Endothelial cell of umbilical vein (primary cell): Measurements from ENCODE around the gene CYP2A7. TPM values are rescaled to one million over a fixed set of nuclear protein-coding genes. Genes with fewer than 3 reads are reported as not detected.
"Not testable (repeated sequence)": the region's sequence is repeated elsewhere in the genome, so short reads cannot be mapped to it uniquely, and the experiment has no call there.

Experiments used
- BruUV-seq: library from RNA; stranded (reverse); fragments of 400-500 nt; replicated peaks from 2 replicates; lab custom pipeline; 2021; lab: Mats Ljungman, UMichigan
- CTCF ChIA-PET: fragments of 300-600, 350-600 bp; sonication (Branson Sonifier 250); formaldehyde crosslinking; loops from one replicate; lab custom pipeline; 2021; ENCODE audit warnings: antibody characterized with exemption, inconsistent platforms; lab: Charles Lee
- POLR2A ChIA-PET: fragments of 300-600, 350-600 bp; sonication (Branson Sonifier 250); formaldehyde crosslinking; loops from one replicate; lab custom pipeline; 2021; ENCODE audit warnings: antibody characterized with exemption, inconsistent platforms; lab: Charles Lee
- DNase-seq: peaks from one replicate; pipeline ENCODE4 v3.0.0-alpha.2; 2011; ENCODE audit warnings: low read depth, low spot score
- FAIRE-seq: peaks from 2 replicates; lab custom pipeline; 2011; peaks lifted over from hg19 to GRCh38; lab: Jason Lieb, UNC
- H2AFZ ChIP-seq: 2 replicates; pipeline ENCODE4 v1.6.0; 2012; ENCODE audit warnings: low read depth, low read length, control low read depth, inconsistent platforms
- H3K27ac ChIP-seq: 2 replicates; pipeline ENCODE4 v1.5.1; 2011; ENCODE audit warnings: low read depth, mild to moderate bottlenecking, control low read depth, low read length, moderate library complexity; ENCODE audit not compliant: insufficient read depth
- H3K27me3 ChIP-seq, 2 experiments: 2 replicates each; pipeline versions ENCODE4 v1.6.0 to v1.6.1; 2011; ENCODE audit warnings: low read length in 2 of 2, mixed read lengths in 1 of 2; ENCODE audit not compliant: control insufficient read depth in 2 of 2, insufficient read depth in 2 of 2
- H3K36me3 ChIP-seq, 2 experiments: 2 replicates in 1 of 2; 3 replicates in 1 of 2; pipeline ENCODE4 v1.5.1; 2011; ENCODE audit warnings: low read length in 2 of 2, mild to moderate bottlenecking in 1 of 2, moderate library complexity in 1 of 2; ENCODE audit not compliant: control insufficient read depth in 2 of 2, insufficient read depth in 2 of 2; ENCODE audit errors: extremely low read depth in 1 of 2
- H3K4me1 ChIP-seq: 3 replicates; pipeline ENCODE4 v1.5.1; 2011; ENCODE audit warnings: mild to moderate bottlenecking, low read length; ENCODE audit not compliant: control insufficient read depth, insufficient read depth; ENCODE audit errors: extremely low read depth
- H3K4me2 ChIP-seq: 2 replicates; pipeline ENCODE4 v1.6.1; 2011; ENCODE audit warnings: low read length, control low read depth, mixed read lengths; ENCODE audit not compliant: insufficient read depth
- H3K4me3 ChIP-seq, 3 experiments: fragments of 200-600 bp in 1 of 3; sonication (generic), shearing (Covaris generic) in 1 of 3; replicated peaks in 1 of 3; 2 replicates each; pipeline ENCODE4 v1.5.1; 2011 to 2016; ENCODE audit warnings: control low read depth in 3 of 3, low read length in 3 of 3, mild to moderate bottlenecking in 2 of 3, inconsistent platforms in 1 of 3, low read depth in 1 of 3, moderate library complexity in 1 of 3; ENCODE audit not compliant: insufficient read depth in 1 of 3
- H3K79me2 ChIP-seq: 2 replicates; pipeline ENCODE4 v1.6.0; 2012; ENCODE audit warnings: low read length, inconsistent platforms; ENCODE audit not compliant: control insufficient read depth, insufficient read depth
- H3K9ac ChIP-seq: replicated peaks from 2 replicates; pipeline ENCODE3; 2011; ENCODE audit warnings: low read length, control low read depth; ENCODE audit not compliant: insufficient read depth; ENCODE audit errors: extremely low read depth
- H3K9me1 ChIP-seq: replicated peaks from 3 replicates; pipeline ENCODE4 v1.6.0; 2011; ENCODE audit warnings: mild to moderate bottlenecking, low read length; ENCODE audit not compliant: control insufficient read depth, insufficient read depth; ENCODE audit errors: extremely low read depth
- H3K9me3 ChIP-seq: replicated peaks from 2 replicates; pipeline ENCODE4 v1.5.1; 2012; ENCODE audit warnings: low read length, inconsistent platforms; ENCODE audit not compliant: control insufficient read depth, insufficient read depth
- H4K20me1 ChIP-seq: replicated peaks from 2 replicates; pipeline ENCODE3; 2011; ENCODE audit warnings: mild to moderate bottlenecking, low read length; ENCODE audit not compliant: control insufficient read depth, insufficient read depth; ENCODE audit errors: extremely low read depth
- CTCF ChIP-seq, 2 donors: IDR thresholded peaks; 1 replicate in 1 of 2; 2 replicates in 1 of 2; pipeline ENCODE4 v1.5.1; 2011; ENCODE audit warnings: low read length in 2 of 2, mild to moderate bottlenecking in 2 of 2, moderate library complexity in 2 of 2, control low read depth in 1 of 2, inconsistent platforms in 1 of 2, low read depth in 1 of 2; ENCODE audit not compliant: insufficient read depth in 1 of 2; ENCODE audit errors: extremely low read depth in 1 of 2
- EZH2 ChIP-seq: IDR thresholded peaks from 2 replicates; pipeline ENCODE4 v1.6.1; 2012; ENCODE audit warnings: borderline replicate concordance, low read depth, mild to moderate bottlenecking, moderate library complexity, low read length, inconsistent platforms; ENCODE audit not compliant: severe bottlenecking
- FOS ChIP-seq: IDR thresholded peaks from 2 replicates; pipeline ENCODE4 v1.6.1; 2011; ENCODE audit warnings: mild to moderate bottlenecking, low read length, moderate library complexity, borderline replicate concordance; ENCODE audit not compliant: insufficient read depth
- GATA2 ChIP-seq: IDR thresholded peaks from 2 replicates; pipeline ENCODE4 v1.7.0; 2011; ENCODE audit warnings: low read depth, mild to moderate bottlenecking, moderate library complexity, mixed read lengths, low read length; ENCODE audit not compliant: insufficient read length, insufficient read depth
- JUN ChIP-seq: IDR thresholded peaks from 2 replicates; pipeline ENCODE4 v1.6.1; 2011; ENCODE audit warnings: borderline replicate concordance, low read depth; ENCODE audit not compliant: insufficient read length, insufficient read depth
- MAX ChIP-seq: IDR thresholded peaks from 2 replicates; pipeline ENCODE4 v1.6.1; 2011; ENCODE audit not compliant: insufficient read depth, insufficient read length
- MYC ChIP-seq: IDR thresholded peaks from one replicate; pipeline ENCODE4 v1.6.1; 2011; ENCODE audit warnings: mild to moderate bottlenecking, low read depth, low read length
- POLR2A ChIP-seq: IDR thresholded peaks from 2 replicates; pipeline ENCODE4 v1.6.1; 2012; ENCODE audit warnings: low read depth, mild to moderate bottlenecking, control low read depth, low read length
- POLR2AphosphoS5 ChIP-seq: IDR thresholded peaks from 2 replicates; pipeline ENCODE4 v1.6.1; 2012; ENCODE audit warnings: low read depth, mild to moderate bottlenecking, control low read depth, low read length, moderate library complexity; ENCODE audit not compliant: insufficient read depth
- dilution Hi-C: fragments of 300-500 bp; cut with MboI; formaldehyde crosslinking; loops from one replicate; pipeline ENCODE4 v1.15.0; 2019; ENCODE audit warnings: low sequenced_read_pairs; ENCODE audit not compliant: extremely low pct_ligation_motif_present
- intact Hi-C: fragments of 100-400 bp; cut with micrococcal nuclease; formaldehyde crosslinking; loops from one replicate; pipeline ENCODE4 v1.10.0; 2022
- polyA plus RNA-seq, 4 experiments: library from polyadenylated mRNA; depleted of rRNA in 3 of 4; stranded (reverse) in 3 of 4; unstranded in 1 of 4; fragments of >200 nt; gene quantifications; 2 replicates each; pipeline versions ENCODE4 v1.2.1 to v1.2.3, GENCODE V29; 2011 to 2012; ENCODE audit warnings: missing spikeins in 1 of 4
- total RNA-seq: library from RNA; stranded (reverse); gene quantifications from 2 replicates; pipeline ENCODE4 v1.2.3, GENCODE V29; 2021

The CYP2A7 gene
- total and polyA plus RNA-seq, 2 donors (not counting 3 experiments of a cell fraction or from before 2014, with no cell fraction given), result not detected

GRCh38 chr19:40927567-40927966, 45.5 kb upstream of the CYP2A7 start:
- BruUV-seq, result no TSS peak
- POLR2A ChIA-PET, result no interaction called here
- no peak overlapping the region for H3K4me3 ChIP-seq
- no peak overlapping the region for H3K9ac ChIP-seq
- H4K20me1 ChIP-seq, result no peaks in the 10 kb centered on the region
- FAIRE-seq, result no peak
- no peaks in the 10 kb centered on the region for H3K9me1 ChIP-seq
- dilution Hi-C loops, result no loop called here
- no peak for DNase-seq
- H3K4me2 ChIP-seq, result no peak overlapping the region
- CTCF ChIA-PET, result no interaction called here
- no peaks in the 10 kb centered on the region for H3K4me1 ChIP-seq
- TF ChIP-seq EZH2, result no peak
- TF ChIP-seq GATA2, result no peak
- no peak for TF ChIP-seq MYC
- no peak for TF ChIP-seq POLR2A
- TF ChIP-seq FOS, result no peak
- no peak for TF ChIP-seq POLR2AphosphoS5
- TF ChIP-seq MAX, result no peak
- no peak for TF ChIP-seq JUN
- TF ChIP-seq CTCF (IDR thresholded peaks at IDR 0.05; ENCODE audit: extremely low read depth in 1 of 2, insufficient read depth in 1 of 2, low read depth in 1 of 2, low read length in 2 of 2), result no peak
- peaks cover 5 to 10% of the 10 kb centered on the region in 2 experiments for H3K27me3 ChIP-seq
- intact Hi-C loops, result no loop called here
- no peaks in the 10 kb centered on the region for H3K9me3 ChIP-seq
- H3K36me3 ChIP-seq, result no peaks in the 10 kb centered on the region
- H3K27ac ChIP-seq, result no peak overlapping the region
- no peak overlapping the region for H2AFZ ChIP-seq
- H3K79me2 ChIP-seq, result no peaks in the 10 kb centered on the region

GRCh38 chr19:40926276-40926675, 44.2 kb upstream of the CYP2A7 start:
- H3K79me2 ChIP-seq, H3K9me1 ChIP-seq, H3K4me2 ChIP-seq, H3K9ac ChIP-seq, H2AFZ ChIP-seq, POLR2A ChIA-PET, H3K4me1 ChIP-seq, H3K27ac ChIP-seq, H3K9me3 ChIP-seq, H3K4me3 ChIP-seq, H3K27me3 ChIP-seq, CTCF ChIA-PET, DNase-seq, FAIRE-seq, H4K20me1 ChIP-seq, dilution Hi-C loops, intact Hi-C loops, H3K36me3 ChIP-seq, BruUV-seq: not testable (repeated sequence)
